ENCODE results near the gene B3GLCT. TPM values are rescaled to one million over a fixed set of nuclear protein-coding genes. Genes with fewer than 3 reads are reported as not detected.
A peak's percentile ranks its signal among the peaks of the same experiment; 100 is the strongest.
"Not testable (repeated sequence)": the region's sequence is repeated elsewhere in the genome, so short reads cannot be mapped to it uniquely, and the experiment has no call there.

Gene B3GLCT
- total RNA-seq, 1 donor from 2014 or later = 22.4 TPM

DNA sequence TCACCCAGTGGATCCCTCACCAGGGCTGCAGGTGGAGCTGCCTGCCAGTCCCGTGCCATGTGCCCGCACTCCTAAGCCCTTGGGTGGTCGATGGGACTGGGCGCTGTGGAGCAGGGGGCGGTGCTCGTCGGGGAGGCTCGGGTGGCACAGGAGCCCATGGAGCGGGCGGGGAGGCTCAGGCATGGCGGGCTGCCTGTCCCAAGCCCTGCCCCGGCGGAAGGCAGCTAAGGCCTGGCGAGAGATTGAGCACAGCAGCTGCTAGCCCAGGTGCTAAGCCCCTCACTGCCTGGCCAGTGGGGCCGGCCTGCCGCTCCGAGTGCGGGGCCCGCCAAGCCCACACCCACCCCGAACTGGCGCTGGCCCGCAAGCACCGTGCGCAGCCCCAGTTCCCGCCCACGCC is 16.8 kb upstream of the B3GLCT start:
- FAIRE-seq = no peak
- no peak for DNase-seq (ENCODE audit: low spot score in 2 of 2)

DNA sequence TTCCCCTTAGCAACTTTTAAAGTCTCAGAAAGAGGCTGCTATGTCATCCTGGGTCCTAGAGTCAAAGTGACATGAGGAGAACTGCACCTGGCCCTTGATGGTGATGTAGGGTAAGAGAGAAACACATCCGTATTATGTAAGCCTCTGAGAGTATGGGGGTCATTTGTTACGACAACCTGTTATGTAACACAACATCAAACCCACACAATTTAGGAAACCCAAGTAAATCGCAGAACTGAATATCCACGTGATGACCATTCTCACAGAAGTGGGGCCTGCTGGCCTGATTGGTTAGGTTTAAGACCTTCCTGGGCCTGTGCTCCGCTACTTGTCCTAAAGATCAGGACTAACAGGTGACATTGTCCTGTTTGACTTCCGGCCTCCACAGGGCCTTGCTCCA is 15.3 kb upstream of the B3GLCT start:
- FAIRE-seq (no peak), DNase-seq (ENCODE audit: low spot score in 2 of 2) (no peak)

GRCh38 chr13:31184981-31185645 is 14.7 kb upstream of the B3GLCT start:
- FAIRE-seq = no peak
- DNase-seq (ENCODE audit: low spot score in 2 of 2) = no peak

GRCh38 chr13:31191748-31192147 is 8.0 kb upstream of the B3GLCT start:
- FAIRE-seq = no peak
- DNase-seq (ENCODE audit: low spot score in 2 of 2) = no peak

GRCh38 chr13:31192306-31192705 is 7.5 kb upstream of the B3GLCT start:
- DNase-seq (ENCODE audit: low spot score in 2 of 2) (peak in 1 of 2 donors; percentile 63), FAIRE-seq (peak; percentile 79)

GRCh38 chr13:31195616-31196015 is 4.2 kb upstream of the B3GLCT start:
- DNase-seq (ENCODE audit: low spot score in 2 of 2) (no peak), FAIRE-seq (no peak)

DNA sequence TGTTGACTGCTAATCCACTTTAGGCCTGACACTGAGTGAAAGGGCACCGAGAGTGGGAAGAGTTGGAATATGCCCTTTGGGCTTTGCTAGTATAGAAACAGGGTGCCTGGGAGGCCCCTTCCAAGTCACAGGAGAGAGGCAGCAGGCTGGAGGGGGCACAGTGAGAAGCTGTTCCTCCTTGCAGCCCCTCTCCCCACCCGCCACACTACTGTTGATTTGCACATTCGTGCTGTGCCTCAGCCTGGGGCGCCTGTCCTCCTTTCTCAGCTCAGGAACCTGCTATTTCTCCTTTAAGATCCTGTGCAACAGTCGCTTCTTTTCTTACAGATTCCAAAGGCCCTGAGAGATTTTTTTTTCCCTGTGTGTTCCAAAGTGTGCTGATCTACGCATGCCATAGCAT is 2.8 kb upstream of the B3GLCT start:
- FAIRE-seq = no peak
- no peak for DNase-seq (ENCODE audit: low spot score in 2 of 2)

GRCh38 chr13:31198519-31198918 is 1.3 kb upstream of the B3GLCT start:
- no peak for FAIRE-seq
- no peak for DNase-seq (ENCODE audit: low spot score in 2 of 2)

GRCh38 chr13:31199527-31199848 is 287 bp upstream of the B3GLCT start:
- DNase-seq (ENCODE audit: low spot score in 2 of 2) (no peak), FAIRE-seq (no peak)

- FAIRE-seq (no peak), DNase-seq (ENCODE audit: low spot score in 2 of 2) (peak; percentile 55 to 56)
These were observed 829 bp downstream of the B3GLCT start for GRCh38 chr13:31200637-31200971.

DNA sequence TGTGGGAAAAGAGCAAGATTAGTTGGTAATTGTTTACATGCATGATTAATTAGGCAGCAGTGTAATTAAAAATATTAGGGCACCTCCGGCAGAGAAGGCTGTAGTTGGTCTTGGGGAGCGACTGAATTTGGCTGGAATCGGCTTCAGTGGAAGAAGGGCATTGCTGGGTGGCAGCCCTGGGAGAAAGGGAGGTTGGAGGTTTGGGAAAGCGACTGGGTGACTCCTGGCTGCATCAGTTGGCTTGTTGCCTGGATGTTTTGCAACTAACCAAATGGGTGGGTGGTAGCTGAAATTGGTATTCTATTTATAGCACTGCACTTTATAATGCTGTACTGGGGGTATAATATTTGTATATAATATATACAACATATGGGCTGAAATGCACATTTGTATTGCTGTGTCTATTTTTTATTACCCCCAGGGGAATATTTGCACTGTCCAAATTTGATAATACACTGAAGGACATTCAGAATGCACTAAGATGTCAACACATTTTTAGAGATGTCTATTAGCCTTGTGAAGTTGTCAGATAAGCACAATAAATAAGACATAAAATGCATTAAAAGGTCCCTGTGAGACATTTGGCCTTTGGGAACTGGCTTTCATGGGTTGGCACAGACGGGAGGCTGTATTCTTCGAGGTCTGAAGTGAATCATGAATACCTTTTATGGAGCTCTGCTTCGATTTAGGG is 1.7 kb downstream of the B3GLCT start:
- DNase-seq (ENCODE audit: low spot score in 2 of 2) = no peak
- no peak for FAIRE-seq

DNA sequence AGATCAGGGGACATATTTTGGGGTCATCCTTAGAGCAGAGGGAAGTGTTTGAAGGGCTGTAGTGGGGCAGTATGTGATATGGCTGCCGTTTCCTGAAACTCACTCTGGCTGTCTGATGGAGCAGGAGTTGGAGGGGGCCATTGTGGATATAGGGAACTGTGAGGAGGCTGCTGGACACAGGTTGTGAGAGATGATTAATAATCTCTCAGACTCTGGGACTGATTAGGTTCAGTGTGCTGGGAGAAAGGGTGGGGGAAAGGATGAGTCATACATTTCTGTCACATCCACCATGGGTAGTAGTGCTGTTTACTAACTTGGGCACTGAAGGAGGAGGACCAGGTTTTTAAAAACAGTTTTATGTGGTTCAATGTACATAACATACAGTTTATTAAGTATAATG is 4.8 kb downstream of the B3GLCT start:
- FAIRE-seq (no peak), DNase-seq (ENCODE audit: low spot score in 2 of 2) (no peak)

GRCh38 chr13:31207661-31208552 is 8.1 kb downstream of the B3GLCT start:
- FAIRE-seq = no peak
- DNase-seq (ENCODE audit: low spot score in 2 of 2) = no peak

- no peak for DNase-seq (ENCODE audit: low spot score in 2 of 2)
- no peak for FAIRE-seq
These were observed 8.9 kb downstream of the B3GLCT start for GRCh38 chr13:31208559-31209122.

DNA sequence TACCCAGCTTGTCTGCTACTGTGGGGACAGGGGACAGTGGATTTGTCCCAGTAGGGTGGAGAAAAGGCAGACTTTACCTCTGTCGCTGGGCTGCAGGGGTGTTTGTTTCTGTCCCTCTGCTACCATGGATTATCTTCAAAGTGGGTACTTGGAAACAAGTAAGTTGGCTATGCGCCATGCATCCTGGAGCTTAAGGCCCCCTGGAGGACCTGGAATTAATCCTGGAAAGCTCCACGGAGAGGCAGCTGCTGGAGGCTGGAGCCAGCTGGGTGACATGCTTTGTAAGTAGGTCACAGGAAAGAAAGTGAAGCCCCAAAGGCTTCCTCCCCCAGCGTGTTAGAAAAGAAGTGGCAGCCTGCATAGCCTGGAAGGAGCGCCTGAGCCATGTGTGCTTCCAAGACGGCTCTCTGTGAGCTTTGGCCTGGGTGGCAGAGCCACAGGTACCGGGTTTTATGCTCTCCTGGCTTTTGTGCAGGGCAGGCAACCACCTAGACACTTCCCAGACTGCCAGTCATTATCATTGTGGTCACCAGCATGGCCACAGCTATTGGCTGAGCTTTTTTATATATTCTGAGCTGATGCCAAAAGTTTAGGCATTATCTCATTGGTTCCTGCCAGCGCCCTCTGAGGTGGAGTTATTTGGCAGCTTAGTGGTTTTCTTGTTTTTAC is 9.5 kb downstream of the B3GLCT start:
- no peak for FAIRE-seq
- DNase-seq (ENCODE audit: low spot score in 2 of 2) = peak in 1 of 2 donors; percentile 66

DNA sequence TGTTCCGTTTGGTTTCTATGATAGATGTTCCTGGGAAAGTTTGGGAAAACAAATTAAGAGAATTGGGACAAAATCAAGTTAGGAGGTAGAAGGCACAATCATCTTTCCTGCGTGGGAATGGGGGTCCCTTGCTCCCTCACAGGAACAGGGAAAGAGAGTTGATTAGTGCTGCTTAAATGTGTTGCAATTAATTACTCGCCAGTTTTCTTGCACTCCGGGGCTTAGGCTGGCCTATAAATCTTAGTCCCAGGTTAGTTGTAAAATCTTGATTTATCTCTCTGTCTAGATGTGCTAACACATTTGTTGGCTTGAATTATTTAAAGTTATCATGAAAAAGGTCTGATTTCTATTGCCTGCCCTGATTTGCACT is 10.1 kb downstream of the B3GLCT start:
- DNase-seq (ENCODE audit: low spot score in 2 of 2) (no peak), FAIRE-seq (no peak)

DNA sequence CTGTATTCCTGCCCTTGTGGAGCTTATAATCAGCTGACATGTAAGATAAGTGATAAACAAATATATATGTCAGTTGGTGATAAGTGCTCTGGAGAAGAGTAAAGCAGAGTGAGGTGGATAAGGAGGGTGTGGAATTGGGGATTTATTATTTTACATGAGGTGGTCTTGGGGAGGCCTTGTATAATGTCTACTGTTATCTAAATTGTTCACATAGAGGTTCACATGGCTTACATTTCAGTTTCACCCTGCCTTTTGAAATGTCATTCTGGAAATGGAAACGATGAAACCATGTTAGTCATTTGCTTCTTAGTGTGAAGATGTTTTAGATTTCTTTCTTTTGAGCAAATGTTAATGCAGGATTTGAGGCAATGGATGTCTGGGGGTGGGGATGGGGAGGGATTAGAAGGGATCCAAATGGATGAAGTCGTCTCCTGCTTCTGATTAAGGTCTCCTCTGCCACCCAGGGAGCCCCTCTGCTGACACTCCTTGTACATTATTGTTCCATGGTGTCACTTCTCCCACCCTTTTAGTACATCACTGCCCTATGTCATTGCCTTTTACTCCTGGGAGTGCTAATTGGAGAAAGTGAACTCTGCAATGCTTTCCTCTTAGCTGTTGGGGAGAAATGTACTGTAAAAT is 14.0 kb downstream of the B3GLCT start:
- FAIRE-seq (no peak), DNase-seq (ENCODE audit: low spot score in 2 of 2) (no peak)

GRCh38 chr13:31214435-31214834 is 14.7 kb downstream of the B3GLCT start:
- FAIRE-seq (no peak), DNase-seq (ENCODE audit: low spot score in 2 of 2) (no peak)

DNA sequence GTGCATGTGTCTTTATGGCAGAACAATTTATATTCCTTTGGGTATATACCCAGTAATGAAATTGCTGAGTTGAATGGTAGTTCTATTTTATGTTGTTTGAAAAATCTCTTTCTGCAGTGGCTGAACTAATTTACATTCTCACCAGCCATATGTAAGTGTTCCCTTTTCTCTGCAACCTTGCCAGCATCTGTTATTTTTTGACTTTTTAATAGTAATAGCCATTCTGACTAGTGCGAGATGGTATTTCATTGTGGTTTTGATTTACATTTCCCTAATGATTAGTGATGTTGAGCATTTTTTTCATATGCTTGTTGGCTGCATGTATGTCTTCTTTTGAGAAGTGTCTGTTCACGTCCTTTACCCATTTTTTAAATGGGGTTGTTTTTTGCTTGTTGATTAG is 17.1 kb downstream of the B3GLCT start:
- not testable (repeated sequence) for DNase-seq (ENCODE audit: low spot score in 2 of 2); FAIRE-seq

GRCh38 chr13:31219909-31220598 is 20.3 kb downstream of the B3GLCT start:
- DNase-seq (ENCODE audit: low spot score in 2 of 2) = no peak
- FAIRE-seq = no peak

Measured in frontal cortex (tissue), 4 donors.